Hindlimb muscle (tissue), 1 donor: ENCODE results near the gene TIMP3. TPM values are rescaled to one million over a fixed set of nuclear protein-coding genes. Genes with fewer than 3 reads are reported as not detected.

Experiments used
- DNase-seq: peaks from one replicate; pipeline ENCODE4 v3.0.0-alpha.2; 2013
- polyA plus RNA-seq: library from polyadenylated mRNA; unstranded; fragments of 120-200 nt; gene quantifications from one replicate; pipeline ENCODE4 v1.2.1, GENCODE V29; 2013; ENCODE audit not compliant: insufficient read length

TIMP3 gene
- polyA plus RNA-seq, 1 donor, result 127 TPM

DNA sequence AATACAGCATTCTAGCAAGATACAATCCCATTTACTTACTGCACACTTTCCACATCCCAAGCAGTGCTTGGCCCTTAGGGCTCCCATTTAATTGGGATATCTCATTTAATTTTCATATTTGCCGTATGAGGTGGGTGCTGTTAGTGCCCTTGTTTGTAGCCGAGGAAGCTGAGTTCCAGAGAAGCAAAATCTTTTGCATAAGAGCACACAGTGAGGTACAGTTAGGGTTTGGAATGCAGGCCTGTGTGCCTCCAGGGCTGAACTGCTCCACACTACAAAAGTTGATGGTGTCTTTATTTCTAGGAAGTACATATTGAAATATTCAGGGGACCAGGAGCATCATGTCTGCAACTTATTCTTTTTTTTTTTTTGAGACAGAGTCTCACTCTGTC lies 15.5 kb upstream of the TIMP3 start:
- DNase-seq, result no peak

DNA sequence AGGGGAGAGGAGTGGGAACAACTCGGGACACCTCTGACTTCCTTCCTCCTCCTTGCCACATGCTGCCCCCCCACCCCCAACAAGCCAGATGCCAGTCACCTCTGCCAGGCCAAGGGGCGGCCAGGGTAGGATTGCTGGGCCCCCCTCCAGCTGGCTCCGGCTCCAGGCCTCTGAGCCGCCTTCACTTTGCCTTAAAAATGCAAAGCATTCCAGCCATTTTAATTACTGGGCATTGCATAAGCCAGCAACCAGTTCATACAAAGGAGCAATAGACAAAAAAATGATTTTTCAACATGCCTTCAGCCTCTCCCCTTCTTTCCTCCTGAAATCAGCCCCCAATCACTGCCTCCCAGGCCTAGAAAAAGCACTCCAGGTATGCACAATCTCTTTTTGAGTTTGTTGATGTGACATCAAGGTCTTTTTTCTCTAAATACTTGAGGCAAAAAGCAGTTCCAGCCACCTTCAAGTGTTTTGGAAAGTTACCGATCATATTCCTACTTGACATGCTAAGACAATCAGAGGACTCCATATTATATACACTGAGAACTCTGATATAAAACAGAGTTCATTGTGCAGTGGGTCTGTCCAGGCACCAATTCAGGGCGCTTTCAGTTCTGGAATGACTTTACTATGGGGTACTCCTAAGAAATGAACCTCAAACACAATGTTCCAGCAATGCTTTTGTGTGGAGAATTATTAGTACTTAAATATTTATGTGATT lies 12.4 kb upstream of the TIMP3 start:
- DNase-seq, result no peak

DNA sequence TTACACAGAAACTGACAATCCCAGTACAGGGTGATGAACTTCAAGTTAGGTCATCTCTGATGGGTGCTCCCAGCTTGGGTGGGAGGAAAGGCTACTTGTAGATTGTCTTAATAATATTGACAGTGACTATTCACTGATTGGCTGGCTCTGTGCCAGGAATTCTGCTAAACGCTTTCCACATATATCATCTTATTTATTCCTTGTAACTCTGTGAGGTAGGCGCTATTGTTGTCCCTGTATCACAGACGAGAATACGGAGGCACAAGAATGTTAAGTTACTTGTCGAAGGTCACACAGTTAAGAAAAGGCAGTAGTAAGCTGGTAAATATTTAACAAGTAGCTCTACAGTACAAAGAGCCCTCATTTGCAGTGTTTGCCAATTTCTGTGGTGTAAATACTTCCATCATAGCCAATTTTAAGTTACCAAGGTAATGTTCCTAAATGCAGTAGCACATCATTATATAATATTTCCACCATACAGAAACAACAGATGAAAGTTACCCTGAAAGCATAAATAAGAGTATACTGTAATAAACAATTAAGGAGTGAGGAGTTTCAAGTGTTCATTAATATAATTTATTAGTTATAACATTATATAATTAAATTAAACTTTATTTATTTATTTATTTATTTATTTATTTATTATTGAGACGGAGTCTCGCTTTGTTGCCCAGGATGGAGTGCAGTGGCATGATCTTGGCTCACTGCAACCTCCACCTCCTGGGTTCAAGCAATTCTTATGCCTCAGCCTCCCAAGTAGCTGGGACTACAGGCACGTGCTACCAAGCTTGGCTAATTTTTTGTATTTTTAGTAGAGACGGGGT lies 11.5 kb upstream of the TIMP3 start:
- DNase-seq, result no peak

DNA sequence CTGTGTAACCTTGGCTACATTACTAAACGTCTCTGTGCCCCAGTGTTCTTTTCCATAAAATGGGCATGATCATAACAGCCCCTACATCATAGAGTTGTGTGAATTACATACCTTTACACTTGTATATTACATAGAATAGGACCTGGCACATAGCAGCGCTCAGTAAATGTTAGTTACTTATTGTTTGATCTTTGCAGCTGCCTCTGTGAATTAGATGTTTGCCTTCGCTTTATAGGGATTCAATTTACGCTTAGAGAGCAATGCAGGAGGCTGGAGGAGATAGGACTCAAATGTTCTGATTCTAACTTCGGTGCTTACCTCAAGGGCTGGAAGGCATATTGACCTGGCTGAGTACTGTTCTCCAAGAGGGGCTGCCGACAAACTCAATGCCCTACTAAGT lies 10.4 kb upstream of the TIMP3 start:
- no peak for DNase-seq

DNA sequence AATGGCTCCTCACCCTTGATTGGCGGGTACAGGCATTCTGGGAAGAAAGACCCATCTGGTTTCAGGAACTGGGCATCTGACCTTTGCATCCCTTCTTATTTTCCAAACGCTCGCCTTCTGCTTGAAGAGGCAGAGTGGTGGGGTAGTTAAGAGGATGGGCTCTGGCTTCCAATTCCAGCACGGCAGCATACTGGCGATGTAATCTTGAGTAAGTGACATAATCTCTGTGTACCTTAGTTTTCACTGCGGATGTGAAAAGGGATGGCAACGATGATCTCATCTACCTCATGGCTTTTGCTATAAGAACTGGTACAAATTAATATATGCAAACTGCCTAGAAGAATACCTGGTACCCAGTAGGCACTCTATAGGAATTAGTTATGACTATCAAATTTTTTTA lies 10.0 kb upstream of the TIMP3 start:
- DNase-seq, result no peak

DNA sequence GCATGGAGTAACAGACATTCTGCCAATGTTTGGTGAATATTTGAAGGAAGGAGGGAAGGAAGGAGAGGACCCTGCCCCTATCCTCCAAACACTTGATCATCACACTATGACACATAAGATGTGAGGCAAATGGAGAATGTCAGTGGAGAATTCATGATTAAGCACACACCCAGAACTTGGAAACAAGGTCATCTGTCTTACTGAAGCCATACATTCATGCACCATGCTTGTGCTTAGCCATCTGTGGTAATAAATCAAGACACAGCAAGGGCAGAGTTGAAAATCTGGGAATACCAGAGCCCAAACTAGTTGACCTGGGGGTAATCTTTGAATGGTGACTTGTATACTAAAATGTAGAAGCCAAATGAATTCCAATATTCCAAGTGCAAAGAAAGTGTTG lies 7.9 kb upstream of the TIMP3 start:
- DNase-seq, result no peak

DNA sequence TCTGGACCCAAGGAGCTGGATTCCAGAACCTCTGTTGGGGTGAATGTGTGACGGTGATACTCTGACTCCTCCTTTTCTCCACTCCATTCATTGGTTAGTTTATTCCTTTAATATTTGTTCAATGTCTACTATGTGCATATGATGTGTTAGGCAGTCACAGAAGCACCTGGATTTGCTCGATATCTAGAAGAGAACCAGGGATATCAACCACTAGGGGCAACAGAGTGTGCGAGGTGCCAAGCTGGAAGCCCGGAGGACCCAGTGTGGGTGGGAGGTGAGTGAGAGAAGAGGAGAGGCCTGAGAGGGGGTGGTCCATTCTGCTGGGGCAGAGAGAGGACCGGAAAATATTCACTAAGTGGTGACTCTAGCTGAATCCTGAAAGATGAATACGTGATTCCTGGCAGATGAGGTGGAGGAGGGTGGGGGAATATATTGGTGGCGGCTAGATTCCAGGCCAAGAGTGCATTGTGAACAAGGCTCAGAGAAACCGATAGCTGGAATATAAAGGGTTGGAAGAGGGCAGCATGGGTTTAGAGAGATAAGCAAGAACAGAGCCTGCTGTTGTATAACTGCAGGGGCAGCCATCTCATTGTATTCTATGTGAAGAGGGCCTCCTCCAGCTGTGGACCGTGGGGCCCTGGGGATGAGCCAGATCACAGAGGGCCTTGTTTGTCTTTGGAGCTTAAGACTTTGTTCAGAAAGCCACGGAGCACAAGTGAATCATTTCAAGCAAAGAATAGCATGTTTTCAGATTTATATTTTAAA lies 6.9 kb upstream of the TIMP3 start:
- no peak for DNase-seq

DNA sequence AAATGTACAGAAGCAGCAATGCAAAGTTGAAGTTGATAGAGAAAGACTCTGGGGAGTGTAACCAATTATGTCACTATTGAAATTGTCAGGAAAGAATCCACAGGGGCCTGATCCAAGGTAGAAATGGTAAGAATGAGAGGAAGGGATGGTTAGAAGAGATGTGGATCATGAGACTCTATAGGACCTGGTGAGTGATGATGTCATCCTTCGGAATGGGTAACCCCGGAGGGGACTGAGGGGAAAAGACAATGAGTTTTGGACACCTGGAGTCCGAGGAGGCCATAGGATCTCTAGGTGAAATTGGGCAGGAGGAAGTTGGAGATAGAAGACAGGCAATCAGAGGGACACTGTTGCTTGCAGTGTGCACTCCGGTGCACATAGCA lies 6.3 kb upstream of the TIMP3 start:
- DNase-seq, result no peak

DNA sequence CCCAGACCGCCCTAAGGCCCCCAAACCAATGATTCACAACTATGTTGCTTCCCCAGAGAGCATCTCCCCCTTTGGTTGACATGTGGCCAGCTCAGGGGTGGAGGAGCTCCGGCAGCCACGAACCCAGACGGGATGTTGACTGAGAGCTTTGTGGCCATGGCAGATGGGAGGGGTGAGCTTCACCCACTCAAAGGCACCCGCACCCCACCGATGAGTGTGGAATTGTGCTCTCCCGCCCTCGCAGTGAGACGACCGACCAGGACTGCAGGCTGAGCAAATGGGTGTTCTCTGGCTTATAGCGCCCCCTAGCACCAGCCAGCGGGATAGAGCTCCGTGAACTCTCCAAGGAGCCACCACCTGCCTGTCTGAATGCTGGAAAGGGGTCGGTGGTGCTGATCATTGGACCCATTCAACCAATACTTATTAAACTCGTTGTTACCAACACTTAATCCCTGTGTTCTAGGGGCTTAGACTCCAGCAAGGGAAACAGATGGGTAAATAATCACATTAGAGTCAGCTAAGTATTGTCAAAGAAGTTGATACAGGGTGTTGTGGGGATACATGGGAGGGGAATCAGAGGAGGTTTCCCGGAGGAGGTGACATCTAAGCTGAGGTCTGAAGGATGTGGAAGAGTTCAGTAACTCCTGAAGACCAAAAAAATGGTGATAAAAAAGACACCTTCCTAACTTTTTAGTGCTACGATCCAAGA lies 4.5 kb upstream of the TIMP3 start:
- DNase-seq, result peak; percentile 79

DNA sequence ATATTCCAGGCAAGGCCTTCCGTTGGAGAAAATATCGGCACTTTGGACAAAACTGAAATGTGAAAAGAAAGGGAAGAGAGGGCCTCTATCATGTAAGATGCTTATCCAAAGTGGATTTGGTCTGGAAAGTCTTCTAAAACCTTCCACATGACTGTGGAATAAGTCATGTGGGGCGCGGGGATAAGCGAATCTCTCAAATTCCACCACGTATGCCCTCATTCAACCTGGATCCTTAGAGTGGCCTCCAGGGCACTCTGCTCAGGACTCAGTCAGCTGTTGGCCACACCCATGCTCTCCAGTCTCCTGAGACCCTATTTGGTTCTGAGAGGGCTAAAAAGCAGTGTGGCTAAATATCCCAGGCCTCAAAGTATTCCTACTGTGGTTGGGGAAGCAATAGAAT lies 2.0 kb upstream of the TIMP3 start:
- no peak for DNase-seq

DNA sequence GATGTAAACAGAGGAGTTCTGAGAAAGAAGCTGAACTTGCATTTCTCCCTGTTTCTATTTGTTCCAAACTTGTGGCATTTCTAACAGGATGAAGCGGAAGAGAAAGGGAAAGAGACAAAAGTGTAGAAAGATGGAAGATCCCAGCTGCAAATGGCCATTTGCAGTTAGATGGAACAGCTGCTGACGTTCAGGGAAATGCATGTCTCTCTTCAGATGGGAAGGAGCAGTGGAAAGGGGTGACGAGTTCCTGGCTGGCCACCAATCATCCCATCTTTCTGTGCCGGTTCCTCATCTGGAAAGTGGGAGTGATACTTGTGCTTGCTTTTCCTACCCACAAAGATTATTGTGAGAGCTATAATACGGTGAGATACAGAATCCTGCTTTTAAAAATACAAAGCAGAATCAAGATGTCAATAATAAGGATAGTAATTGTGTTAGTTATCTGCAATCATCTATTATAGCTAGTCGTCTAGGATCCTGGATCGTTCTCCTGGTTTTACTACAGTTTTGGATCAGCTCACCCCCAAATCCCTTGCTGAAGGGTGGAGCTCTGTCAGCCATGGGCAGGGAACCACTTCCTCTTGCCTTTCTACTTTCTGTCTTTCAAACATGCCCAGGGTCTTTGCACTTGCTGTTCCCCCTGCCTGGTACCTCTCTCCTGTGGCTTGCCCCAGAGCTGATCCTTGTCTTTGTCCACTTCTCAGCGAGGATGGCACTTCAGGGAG lies 1.2 kb upstream of the TIMP3 start:
- DNase-seq, result peak; percentile 75

DNA sequence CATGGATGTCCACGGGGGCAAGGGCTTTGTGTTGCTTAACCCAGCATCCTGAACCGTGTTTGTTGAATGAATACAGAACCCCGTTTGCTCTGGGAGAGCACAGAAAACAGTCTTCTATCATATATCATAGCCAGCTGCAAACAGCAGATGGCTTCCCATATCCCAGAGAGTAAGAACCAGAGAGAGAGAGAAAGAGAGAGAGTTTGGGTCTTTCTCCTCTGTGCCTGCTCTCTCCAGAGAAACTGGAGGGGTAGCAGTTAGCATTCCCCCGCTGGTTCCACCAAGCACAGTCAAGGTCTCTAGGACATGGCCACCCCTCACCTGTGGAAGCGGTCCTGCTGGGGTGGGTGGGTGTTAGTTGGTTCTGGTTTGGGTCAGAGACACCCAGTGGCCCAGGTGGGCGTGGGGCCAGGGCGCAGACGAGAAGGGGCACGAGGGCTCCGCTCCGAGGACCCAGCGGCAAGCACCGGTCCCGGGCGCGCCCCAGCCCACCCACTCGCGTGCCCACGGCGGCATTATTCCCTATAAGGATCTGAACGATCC lies 440 bp upstream of the TIMP3 start:
- no peak for DNase-seq

DNA sequence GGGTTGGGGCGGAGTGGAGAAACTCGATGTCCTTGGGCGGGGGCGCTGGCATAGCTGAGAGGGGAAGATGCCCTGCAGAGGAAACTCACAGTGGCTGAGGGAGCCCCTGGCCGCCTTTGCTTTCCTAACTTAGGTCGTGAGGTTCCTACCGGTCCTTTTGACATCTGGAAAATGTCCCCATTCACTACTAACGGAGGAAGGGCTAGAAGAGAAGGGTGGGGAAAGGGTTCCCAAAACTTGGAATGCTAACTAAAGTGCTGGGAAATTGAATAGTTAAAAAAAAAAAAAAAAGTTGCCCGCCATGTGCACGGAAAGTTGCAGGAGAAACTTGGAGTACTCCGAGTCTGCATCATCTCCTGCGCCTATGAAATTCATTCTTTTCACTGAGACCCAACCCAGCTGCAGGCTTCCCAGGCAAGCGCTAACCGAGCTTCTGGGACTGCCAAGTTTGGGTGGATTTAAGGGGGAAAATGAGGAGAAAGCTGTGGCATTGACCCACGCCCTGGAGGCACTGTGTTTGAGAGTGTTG lies 796 bp downstream of the TIMP3 start:
- DNase-seq, result no peak

DNA sequence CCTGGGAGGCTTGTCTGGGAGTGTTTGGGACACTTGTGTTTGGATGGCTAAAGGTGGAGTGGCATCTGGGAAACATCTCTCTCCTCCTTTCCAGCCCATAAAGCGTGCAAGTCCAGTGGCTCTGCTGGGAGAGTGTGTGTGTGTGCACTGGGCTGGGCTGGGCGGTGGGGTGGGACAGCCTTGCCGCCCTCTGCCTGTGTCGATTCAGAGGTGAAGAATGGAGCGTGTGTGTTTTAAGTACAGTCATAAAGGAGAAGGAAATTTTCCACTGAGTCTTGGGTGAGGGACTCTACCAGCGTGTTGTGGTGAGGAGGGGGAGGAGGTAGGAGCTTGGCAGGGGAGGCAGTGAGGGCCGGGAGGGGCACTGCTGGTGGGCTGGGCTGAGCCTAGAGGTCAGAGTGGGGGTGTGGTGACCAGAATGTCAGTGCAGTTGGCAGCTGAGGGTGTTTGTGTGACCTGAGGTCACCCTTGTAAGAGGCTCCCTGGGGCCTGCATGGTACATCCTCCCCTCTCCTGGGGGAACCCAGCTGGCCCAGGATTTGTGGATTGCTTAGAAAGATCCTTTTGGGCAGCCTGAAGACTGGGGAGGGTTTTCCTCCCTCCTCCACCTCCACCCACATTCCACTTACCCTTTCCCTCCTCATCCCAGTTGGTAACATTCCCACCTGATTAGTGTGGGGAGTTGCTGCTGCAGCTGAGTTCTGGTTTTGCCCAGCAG lies 1.7 kb downstream of the TIMP3 start:
- DNase-seq, result no peak

DNA sequence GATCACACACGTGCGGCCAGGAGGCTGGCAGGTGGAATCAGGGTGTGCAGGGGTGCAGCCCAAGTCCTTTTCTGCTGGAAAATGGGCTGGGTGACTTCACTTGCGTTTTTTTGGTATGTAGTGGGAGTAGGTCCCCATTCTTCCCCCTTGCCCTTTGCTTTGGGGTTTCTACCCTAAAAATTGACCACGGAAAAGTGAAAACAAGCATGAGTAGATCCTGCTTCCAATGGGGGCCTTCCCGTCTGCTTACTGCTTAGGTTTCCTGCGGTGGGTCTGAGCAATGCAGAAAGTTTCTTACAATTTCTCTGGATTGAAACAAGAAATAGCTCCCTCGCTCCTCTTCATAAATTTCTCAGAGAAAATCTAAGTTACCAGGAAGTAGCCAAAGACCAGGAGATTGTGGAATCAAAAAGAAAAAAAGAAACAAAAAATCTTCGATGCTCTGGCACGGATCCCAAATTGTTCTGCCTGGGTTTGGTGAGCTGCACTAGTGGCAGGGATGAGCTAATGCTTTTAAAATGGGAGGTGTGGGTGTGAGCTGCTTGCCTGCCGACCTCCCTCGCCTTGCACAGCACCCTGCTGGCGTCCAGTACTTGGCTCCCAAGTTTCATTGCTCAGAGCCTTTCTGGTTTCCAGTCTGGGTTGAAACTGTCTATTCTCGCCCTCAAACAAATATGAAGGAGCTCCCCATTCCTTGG lies 2.4 kb downstream of the TIMP3 start:
- DNase-seq, result no peak

DNA sequence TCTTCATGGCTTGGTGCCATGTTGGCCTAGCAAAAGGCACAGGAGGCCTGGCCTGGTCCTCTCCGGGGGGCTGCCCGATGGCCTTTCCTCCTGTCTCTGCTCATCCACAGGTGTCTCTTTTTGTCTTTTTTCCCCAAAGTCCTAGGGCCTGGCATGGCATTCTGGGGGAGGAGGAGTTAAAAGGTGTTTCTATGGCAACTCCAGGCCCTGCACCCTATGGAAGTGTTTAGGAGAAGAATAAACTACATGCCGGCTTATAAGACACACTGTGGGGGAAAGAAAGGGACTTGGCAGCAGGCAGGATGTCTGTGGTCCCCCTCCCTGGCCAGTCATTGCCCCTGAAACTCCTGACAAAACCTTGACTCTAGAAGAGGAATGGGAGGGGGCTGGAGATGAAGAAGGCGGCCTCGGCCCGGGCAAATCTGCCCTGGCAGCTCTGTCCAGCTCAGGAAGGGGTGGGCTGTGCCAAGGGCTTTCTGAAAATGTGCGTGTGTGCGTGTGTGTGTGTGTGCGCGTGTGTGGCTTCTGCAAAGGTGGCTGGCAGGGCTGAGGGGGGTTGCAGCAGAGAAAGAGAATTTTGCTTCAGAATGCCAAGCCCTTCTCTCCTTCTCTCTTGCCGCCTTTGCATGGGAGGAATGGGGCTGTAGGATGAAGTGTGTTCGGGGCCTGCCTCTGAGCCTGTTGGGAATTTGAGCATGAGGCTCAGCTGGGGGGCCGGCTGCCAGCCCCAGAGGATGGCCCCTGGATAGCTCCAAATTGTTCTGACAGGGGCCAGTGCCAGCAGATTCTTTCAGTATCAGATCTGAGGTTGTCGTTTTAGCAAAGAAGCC lies 3.2 kb downstream of the TIMP3 start:
- no peak for DNase-seq

DNA sequence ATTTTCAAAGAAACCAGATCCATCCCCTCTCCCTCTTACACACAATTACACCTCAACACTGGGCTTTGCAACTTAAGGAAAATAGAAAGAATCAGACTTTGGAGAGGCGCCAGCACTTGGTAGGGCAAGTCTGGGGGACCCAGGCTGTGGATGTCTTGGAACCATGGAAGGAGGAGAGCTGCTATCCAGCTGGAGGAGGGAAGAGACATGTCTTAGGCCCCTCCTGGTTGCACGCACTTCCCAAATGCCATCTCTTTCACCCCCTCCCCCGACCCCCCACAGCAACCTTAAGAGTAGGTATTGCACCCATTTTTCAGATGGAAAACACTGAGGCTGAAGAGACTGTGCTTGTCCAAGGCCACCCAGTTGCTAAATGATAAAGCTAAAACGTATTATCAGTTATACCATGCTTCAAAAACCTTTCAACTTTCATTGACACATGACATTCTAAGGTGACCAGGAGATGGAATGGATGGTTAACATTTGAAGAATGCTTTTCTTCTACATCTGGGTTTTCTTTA lies 3.9 kb downstream of the TIMP3 start:
- DNase-seq, result no peak

DNA sequence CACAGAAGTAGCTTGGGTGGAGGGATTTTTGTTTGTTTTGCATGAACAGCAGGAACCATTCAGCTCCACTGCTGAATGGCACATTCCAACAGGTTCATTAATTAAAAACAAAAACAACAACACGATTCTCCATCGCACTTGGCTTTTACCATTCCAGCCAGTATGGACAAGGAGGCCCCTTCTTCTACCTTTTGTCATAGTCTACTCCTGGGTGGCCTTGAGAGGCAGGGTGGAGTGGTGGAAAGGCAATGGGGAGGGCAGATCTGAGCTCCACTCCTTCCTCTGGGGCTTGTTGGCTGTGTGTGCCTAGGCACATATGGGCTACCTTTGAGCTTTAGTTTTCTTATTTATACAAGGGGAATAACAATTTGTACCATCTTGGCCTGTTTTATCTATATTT lies 4.8 kb downstream of the TIMP3 start:
- DNase-seq, result no peak

DNA sequence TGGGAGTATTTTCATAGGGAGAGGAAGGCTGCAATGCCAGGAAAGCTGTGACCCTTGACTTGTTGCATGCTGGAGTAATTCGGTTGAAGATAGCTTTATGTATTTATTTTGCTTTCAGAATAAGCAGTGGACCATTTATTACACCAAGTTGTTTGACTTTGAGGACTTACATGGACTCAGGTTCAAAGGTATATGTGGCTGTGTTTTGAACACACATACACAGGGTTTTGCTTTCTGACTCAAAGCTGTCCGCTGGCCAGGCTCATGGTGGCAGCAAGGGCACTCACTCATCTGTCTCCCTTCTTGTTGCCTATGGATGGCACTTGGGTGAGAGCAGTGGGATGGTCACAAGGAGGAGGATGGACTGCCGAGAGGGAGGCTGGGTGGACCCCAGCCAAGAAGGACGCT lies 6.5 kb downstream of the TIMP3 start:
- DNase-seq, result no peak
